OCI-LY3 (cell line): ENCODE results near the gene PHF10.

ENCODE experiments used
- EZH2phosphoT487 ChIP-seq: fragments of 200-600 bp; shearing (Covaris generic); IDR thresholded peaks from 2 replicates; pipeline ENCODE4 v1.6.1; 2018; ENCODE audit warnings: antibody characterized with exemption, mixed run types, low read depth
- TF ChIP-seq, protein P1 (sequence below): fragments of 200-600, 300-600 bp; sonication (generic); IDR thresholded peaks from 2 replicates; pipeline ENCODE4 v1.5.1; 2014; ENCODE audit warnings: antibody characterized with exemption, low read length, low read depth

DNA sequence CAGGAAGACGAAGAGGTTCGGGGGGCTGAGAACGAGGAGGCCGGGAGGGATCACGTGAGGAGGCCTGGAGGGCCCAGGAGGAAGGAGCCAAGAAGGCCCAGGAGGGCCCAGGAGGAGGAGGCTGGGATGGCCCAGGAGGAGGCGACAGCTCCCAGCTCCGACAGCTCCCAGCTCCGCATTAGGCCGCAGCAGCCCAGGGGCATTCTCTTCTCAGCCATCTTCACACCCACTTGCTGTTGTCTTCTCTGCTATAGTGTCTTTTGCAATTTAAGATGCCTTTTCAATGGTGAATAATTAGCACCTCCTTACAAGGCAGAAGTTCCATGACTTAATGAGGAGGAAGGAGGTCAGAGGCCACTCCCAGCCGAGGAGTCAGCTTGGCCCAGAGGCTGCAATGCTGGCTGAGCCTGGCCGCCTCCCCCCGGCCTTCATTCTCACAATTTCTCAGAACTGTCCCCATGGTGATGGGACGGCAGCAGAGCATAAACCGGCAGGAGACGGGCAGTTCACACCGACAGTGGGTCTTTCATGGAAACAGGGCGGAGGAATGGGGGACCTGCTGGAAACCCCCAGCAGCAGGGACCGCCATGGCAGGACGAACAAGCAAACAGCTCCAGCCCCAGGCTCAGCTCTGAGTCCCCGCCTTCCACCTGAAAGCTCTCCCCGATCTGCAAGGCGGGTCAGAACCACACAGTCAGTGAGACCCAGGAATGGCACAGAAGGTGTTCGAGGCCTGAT, 67.6 kb downstream of the PHF10 start:
- TF ChIP-seq, protein P1, sequence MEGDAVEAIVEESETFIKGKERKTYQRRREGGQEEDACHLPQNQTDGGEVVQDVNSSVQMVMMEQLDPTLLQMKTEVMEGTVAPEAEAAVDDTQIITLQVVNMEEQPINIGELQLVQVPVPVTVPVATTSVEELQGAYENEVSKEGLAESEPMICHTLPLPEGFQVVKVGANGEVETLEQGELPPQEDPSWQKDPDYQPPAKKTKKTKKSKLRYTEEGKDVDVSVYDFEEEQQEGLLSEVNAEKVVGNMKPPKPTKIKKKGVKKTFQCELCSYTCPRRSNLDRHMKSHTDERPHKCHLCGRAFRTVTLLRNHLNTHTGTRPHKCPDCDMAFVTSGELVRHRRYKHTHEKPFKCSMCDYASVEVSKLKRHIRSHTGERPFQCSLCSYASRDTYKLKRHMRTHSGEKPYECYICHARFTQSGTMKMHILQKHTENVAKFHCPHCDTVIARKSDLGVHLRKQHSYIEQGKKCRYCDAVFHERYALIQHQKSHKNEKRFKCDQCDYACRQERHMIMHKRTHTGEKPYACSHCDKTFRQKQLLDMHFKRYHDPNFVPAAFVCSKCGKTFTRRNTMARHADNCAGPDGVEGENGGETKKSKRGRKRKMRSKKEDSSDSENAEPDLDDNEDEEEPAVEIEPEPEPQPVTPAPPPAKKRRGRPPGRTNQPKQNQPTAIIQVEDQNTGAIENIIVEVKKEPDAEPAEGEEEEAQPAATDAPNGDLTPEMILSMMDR = no peak
- TF ChIP-seq EZH2phosphoT487 = no peak
